ENCODE results near the gene LCOR.
"Not testable (repeated sequence)": the region's sequence is repeated elsewhere in the genome, so short reads cannot be mapped to it uniquely, and the experiment has no call there.

Gene LCOR

DNA sequence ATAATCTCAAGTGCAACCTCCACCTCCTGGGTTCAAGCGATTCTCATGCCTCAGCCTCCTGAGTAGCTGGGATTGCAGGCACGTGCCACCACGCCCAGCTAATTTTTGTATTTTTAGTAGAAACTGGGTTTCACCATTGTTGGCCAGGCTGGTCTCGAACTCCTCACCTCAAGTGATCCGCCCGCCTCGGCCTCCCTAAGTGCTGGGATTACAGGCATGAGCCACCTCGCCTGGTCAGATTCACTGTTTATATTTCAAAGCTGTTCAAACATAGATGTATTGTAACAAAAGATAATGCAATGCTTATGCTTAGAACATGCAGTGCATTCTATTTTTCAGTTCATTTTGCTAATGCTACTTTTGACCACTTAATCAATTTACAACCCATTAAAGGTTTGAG is 111.1 kb downstream of the LCOR start:
- DNase-seq (ENCODE audit: low read depth), result not testable (repeated sequence)

DNA sequence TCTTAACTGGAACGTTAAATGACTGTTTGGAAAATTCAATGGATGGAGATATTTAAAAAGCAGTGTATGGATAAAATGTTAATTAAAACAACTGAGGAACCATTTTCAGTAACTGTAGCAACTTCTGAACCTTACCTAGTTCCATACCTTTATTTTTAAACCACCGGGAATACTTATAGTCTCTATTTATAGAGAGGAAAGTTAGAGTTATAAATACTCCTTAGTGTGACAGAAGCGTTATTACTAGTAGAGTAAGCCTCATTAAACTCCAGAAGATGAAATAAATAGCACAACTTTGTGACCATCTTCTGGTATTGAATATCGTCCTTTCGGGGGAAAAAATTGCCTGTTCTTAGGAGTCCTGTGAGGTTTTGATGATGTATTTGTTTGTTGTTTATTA is 114.9 kb downstream of the LCOR start:
- no peak for DNase-seq (ENCODE audit: low read depth)

DNA sequence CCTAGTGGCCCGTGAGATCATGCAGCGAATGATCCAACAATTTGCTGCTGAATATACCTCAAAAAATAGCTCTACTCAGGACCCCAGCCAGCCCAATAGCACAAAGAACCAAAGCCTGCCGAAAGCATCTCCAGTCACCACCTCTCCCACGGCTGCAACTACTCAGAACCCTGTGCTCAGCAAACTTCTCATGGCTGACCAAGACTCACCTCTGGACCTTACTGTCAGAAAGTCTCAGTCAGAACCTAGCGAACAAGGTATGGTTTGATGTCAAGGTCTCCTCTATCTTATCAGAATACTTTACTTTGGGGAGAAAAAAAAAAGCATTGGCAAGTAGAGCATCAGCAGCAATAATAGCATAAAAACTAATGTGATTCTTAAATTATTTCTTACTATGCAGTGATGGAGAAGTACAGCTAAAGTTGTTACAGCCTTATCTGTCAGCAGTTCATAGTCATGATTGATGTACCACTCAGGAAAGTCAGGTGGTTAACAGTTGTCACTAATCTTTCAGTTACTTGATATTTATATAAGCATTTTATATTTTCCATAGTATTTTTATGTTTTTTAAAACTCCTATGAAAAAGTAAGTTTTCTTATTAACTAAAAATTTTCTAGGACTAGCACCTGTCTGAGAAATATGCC is 117.1 kb downstream of the LCOR start:
- DNase-seq (ENCODE audit: low read depth), result no peak

DNA sequence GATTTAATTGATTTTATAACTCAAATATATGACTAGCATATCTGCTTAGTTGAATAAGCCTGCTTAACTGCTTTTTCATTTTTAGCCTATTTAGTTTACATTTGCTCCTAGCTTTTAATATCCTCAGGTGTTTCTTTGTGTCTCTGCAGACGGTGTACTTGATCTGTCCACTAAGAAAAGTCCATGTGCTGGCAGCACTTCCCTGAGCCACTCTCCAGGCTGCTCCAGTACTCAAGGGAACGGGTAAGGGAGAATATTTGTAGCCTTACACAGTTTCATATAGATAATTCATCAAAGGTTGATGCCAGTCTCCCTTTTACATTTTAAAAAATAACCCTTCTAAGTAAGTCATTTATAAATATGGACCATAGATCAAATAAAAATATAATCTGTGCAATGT is 119.9 kb downstream of the LCOR start:
- DNase-seq (ENCODE audit: low read depth), result no peak

DNA sequence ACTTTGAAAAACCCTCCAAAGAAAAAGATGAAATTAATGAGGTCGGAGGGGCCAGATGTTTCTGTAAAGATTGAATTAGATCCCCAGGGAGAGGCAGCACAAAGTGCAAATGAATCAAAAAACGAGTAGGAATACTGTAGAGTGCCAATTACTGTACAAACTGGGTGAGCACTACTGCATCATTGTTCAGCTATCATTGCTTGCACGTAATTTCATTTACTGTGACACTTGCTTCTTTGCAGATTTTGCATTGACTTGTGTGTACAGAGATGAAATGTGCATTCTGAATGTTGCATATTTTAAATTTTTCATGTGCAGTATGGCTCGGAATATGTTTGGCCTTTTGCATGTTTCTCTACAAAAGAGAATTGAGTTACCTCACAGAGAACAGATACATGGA is 123.7 kb downstream of the LCOR start:
- no peak for DNase-seq (ENCODE audit: low read depth)

DNA sequence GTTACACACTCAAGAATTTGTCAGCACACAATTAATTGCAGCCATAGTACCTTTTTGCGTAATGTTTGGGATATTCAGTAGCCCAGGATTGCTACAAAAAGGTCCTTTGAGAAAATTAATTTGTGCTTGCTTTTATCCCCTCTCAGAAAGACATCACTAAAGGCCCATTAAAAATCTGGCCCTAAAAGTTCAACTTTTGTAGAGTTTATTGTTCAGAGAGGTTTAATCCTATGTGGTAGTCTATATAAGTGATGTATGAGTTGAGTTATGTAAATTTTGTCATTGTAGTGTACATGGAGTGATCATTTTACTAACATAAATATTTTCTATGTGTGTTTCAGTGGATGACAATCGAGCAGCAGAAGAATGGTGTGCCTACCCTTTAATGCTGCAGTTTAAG is 126.0 kb downstream of the LCOR start:
- DNase-seq (ENCODE audit: low read depth), result no peak

DNA sequence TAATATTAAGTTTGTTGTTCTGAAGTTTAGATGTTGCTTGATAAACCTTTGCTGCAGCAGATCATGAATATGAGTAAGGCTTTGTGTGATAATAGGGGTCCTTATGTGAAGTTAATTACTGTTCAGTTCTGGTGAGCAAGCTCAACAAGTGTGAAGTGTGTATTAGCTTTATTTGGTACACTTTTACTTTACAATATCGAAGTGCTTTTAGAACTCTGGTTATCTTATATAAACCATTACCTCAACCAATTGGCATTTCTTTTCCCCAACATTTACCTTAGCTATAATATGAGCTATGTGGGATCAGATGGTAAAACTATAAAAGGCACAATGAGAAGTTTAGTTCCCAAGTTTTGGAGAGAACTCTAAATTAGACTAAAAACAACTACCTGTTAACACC is 127.6 kb downstream of the LCOR start:
- no peak for DNase-seq (ENCODE audit: low read depth)

DNA sequence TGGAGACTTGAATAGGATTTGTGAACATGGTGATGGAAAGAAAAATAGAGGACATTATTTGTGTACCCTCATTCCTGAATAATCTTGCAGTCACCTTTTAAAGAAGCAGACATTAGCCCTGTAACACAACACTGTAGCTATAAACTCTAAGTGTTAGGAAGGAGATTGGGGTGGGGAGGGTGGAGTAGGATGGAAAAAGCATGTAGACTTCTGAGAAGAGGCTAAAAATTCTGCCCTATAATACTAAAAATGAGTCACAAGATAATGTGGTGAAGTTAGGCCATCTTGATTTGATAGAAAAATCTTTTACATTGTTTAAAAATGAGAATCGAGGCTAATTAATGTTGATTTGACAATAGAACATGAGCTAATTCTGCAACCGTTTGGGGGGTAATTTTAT is 128.8 kb downstream of the LCOR start:
- DNase-seq (ENCODE audit: low read depth), result no peak

DNA sequence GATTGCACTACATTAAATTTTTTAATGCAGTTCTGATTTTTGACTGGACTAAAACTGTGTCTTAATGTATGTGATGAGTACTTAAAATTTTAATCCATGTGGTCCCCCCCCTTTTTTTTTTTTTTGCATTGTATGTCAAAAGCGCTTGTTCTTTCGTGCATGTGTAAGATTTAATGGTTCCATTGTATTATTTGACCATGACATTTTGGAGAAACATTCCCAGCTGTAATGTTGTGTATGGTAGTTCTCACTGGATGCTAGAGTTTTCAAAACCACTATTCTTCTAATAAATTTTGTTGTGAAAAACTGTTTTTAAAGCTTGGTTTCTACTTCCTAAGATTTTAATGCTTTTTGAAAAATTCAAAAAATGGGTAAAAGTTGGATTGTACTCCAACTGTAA is 132.0 kb downstream of the LCOR start:
- DNase-seq (ENCODE audit: low read depth), result no peak

DNA sequence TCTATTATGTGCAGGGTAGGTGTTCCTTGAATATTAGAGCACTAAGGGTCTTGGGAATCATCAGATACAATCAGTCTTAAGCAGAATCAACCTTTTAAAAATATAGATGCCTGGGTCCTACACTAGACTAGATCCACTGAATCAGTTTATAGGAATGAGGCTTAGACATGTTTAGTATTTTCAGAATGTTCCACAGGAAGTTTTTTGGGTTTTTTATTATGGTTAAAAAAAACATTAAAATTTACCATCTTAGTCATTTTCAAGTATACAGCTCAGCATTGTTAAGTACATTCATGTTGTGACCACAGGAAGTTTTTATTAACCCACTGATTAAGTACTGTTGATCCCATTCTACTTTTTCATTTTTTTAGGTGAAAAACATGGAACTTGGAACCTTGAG is 135.7 kb downstream of the LCOR start:
- peak; percentile 28 for DNase-seq (ENCODE audit: low read depth)

DNA sequence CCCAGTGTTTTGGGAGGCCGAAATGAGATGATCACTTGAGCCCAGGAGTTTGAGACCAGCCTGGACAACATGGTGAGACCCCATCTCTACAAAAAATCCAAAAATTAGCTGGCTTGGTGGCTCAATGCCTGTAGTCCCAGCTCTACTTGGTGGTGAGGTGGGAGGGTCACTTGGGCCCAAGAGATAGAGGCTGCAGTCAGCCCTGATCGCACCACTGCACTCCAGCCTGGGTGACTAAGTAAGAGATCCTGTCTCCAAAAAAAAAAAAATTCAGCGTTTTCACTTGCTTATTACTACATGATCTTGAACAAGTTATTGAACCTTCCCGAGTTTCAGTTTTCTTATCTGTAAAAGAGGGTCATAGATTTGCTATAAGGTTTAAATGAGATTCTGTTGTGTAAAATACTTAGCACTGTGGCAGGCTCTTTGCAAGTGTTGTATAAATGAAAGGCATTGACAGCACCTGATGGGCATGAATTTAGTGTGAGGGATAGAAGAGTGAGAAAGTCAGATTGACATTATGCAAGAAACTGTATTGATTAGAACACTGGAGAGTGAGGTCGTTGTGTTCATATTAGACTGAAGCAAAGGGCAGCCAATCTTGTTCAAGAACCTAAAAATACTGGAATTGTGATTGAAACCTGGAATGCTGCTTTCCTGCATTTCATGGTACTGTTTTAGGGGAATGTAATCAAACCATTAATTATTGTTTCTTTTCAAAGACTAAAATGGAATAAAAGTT is 136.8 kb downstream of the LCOR start:
- no peak for DNase-seq (ENCODE audit: low read depth)

DNA sequence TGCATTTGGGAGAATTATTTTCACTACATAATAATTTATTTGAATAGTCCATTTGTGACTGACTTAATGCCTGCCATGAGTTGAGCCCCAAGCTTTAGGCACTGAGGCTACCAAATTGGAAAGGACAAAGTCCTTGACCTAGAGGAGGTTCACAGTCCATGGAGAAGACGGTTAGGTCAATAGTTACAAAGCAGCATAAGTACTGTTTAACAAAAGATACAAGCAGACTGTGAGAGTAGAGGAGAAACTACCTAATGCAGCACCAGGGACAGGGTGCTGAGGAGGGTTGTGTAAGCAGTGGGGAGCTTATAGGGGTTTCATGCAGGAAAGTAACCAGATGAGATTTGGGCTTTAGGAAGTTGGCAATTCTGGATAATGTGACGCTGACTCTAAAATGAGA is 139.2 kb downstream of the LCOR start:
- DNase-seq (ENCODE audit: low read depth), result no peak

DNA sequence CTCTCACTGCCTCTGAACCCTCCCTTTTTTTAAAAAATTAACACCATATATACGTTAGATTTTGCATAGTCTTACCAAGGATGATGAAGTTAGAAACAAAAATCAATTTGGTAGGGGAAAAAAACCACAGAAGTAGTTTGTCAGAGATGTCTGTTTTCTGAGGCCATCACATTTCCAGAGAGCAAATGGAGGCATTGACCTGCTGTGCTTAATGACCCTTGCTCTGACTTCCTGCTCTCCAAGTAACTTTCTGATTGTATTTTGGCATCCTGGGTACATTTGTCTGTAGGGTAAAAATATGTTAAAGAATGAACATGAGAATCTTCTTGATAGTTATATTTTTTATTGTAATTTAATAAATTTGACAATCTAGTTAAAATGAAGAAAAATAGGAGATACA is 140.2 kb downstream of the LCOR start:
- no peak for DNase-seq (ENCODE audit: low read depth)

DNA sequence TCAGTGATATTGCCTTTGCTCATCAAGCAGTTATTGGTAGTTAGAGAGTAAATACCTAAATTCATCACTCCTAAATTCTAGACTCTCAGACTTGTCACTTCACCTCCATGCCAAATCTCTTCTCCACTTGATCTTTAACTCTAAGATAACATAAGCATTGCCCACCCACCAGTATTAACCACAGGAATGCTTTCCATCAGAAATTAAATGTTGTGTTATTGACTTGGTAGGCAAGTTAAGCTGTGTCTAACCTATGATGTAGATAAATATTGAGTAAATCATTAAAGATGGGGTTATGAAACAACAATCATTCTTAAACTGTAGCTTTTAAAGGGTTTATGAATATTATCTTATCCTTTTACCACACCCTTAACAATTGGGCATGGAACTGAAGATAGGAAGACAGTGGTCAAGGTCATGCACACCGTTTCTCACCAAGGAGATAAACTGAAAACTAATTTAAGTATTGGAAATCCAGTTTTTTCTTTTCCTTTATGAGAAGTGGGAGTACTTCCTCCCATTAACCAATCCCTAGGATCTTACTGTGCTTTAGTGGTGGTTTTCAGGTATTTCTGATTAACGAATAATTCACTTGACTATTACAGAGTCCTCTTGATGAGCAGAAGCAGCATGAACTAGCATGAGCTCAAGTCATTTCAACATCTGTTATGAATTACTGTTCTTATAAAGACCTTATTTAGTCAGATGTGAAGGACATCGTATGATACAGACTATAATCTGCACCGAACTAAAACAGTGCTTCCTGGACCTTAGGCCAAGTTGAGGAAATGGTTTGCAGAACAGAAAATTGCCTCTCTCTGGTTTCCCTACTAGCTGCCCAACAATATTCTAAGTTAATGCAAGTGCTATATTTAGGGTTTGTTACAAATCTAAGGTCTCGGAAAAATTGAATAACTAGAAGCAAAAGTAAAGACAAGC is 142.0 kb downstream of the LCOR start:
- DNase-seq (ENCODE audit: low read depth), result no peak

DNA sequence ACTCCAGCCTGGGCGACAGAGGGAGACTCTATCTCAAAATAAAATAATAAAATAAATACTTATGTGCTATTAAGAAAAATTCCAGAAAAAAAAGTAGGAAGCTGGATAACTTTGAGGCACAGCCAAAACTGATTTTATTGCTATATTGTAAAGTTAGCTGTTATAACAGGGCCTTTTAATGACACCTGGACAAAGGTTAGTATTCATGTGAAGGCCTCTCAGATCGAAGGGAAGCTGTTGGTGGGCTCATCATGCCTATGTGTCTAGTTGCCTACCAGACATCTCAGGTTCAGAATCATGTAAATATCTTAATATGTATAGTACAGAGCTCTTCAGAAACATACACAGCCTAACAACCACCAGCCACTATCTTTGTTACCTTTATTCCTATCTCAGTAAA is 143.0 kb downstream of the LCOR start:
- DNase-seq (ENCODE audit: low read depth), result no peak

DNA sequence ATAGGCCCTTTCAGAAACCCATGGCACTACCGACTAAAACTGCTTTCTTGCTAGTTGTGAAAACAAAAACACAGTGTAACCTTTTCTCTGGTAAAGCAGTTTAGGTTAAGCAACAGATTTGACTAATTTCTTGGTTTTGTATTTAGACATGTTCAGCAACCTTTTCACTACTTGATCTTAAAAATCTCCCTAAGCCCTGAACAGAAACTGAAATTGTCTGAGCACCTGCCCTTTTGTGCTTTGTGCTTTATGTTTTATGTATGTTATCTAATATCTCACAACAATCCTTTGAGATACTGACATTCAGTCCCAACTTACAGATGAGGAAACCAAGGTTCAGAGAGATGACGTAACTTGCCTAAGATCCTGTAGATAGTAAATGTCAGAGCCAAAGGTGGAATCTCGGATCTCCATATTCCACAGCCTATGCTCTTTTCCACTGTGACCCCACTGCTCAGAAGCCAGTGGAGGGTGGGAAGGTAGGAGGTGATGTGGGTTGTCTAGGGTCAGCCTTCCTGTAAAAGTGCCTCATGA is 146.6 kb downstream of the LCOR start:
- no peak for DNase-seq (ENCODE audit: low read depth)

DNA sequence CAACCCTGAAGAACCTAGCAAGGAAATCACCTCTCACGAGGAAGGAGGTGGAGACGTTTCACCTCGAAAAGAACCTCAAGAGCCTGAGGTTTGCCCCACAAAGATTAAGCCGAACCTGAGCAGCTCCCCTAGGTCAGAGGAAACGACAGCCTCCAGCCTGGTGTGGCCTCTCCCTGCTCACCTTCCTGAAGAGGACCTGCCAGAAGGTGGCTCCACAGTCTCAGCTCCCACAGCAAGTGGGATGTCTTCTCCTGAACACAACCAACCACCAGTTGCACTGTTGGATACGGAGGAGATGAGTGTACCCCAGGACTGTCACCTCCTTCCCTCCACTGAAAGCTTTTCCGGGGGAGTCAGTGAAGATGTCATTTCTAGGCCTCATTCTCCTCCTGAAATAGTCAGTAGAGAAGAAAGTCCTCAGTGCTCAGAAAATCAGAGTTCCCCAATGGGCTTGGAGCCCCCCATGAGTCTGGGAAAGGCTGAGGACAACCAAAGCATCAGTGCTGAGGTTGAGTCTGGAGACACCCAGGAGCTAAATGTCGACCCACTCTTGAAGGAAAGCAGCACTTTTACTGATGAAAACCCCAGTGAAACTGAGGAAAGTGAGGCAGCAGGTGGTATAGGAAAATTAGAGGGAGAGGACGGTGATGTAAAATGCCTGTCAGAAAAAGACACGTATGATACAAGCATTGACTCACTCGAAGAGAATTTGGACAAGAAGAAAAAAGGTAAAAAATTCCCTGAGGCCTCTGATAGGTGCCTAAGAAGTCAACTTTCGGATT is 150.2 kb downstream of the LCOR start:
- no peak for DNase-seq (ENCODE audit: low read depth)

DNA sequence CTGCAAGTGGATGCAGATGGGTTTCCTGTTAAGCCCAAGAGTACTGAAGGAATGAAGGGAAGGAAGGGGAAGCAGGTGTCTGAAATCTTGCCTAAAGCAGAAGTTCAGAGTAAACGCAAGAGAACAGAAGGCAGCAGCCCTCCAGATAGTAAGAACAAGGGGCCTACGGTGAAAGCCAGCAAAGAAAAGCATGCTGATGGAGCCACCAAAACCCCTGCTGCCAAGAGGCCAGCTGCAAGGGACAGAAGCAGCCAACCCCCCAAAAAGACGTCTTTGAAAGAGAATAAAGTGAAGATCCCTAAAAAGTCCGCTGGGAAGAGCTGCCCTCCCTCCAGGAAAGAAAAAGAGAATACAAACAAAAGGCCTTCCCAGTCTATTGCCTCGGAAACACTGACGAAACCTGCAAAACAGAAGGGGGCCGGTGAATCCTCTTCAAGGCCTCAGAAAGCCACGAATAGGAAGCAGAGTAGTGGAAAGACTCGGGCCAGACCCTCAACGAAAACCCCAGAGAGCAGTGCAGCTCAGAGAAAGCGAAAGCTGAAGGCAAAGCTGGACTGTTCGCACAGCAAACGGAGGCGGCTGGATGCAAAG is 152.5 kb downstream of the LCOR start:
- no peak for DNase-seq (ENCODE audit: low read depth)

DNA sequence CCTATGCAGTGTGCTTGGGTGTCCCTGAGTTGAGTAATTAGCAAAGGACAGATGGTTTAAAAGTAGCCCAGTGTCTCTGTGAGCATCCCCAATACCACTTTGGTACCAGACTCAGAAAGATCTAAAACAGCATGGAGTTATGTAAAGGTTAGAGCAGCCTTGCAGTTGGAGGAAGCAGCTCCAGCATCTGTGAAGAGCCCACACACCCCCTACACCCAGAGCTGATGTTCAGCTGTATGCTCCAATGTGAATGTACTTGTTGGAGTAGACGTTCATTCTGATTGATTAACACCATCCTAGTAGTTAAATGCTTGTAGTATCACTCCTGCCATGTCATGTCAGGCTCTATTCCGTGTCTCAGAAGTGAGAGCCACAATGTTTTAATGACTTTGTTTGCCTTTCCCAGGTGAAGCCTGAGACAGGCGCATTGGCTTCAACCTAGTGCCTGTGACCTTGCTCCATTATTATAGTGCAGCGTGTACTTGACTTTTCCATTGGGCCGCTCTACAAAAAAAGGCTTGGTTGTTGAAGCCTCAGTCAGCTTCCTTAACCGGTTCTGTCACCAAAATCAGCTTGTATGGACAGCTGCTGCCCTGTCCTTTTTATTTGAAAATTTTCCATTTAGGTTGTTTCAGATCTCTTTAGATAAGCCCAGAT is 154.2 kb downstream of the LCOR start:
- no peak for DNase-seq (ENCODE audit: low read depth)

DNA sequence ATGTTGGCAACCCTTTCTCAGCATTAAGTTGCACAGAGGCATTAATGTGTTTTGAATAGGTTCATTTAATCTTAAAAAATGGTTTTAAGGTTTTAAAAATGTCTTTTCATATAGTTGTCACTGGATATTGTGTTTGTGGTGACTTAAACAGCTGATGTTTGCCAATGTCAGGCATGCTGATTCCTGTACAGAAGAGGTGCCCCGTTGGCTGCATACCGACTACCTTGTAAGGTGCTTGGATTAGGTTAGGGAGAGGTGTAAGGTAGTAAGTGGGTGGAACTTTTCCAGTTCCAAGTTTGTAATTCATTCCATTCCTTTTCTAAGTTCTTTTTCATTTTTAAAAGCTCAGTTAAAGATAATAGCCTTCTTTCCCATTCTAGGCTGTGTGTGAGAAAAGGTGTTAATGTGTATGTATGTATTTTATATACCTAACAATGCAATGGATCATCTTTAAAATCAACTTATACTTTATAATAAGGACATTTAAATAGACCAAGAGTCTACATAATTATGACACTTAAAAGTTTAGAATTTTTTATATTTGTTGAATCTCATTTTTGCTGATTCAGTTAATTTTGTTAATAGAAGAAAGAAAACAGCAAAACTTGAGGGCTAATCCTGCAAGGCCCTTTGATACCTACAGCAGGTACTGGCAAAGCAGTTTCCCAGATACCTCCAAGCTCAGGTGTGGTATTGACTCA is 155.2 kb downstream of the LCOR start:
- DNase-seq (ENCODE audit: low read depth), result no peak
